HepG2 (cell line): ENCODE results near the gene SLC41A1. TPM values are rescaled to one million over a fixed set of nuclear protein-coding genes. Genes with fewer than 3 reads are reported as not detected.

Source experiments
- GLI4 ChIP-seq: sonication (generic); formaldehyde crosslinking; IDR thresholded peaks from 2 replicates; pipeline ENCODE4 v1.5.1; 2020; ENCODE audit warnings: missing genetic modification reagents, mild to moderate bottlenecking, moderate library complexity, borderline replicate concordance
- HOXA7 ChIP-seq: sonication (generic); formaldehyde crosslinking; IDR thresholded peaks from 2 replicates; pipeline ENCODE4 v1.8.1; 2022; ENCODE audit warnings: mild to moderate bottlenecking, missing genetic modification reagents, moderate library complexity
- JUN ChIP-seq: sonication (generic); formaldehyde crosslinking; IDR thresholded peaks from 2 replicates; pipeline ENCODE4 v1.4.0; 2020; ENCODE audit warnings: mild to moderate bottlenecking, missing genetic modification reagents
- KAT7 ChIP-seq: IDR thresholded peaks from 2 replicates; pipeline ENCODE4 v1.6.1; 2018; ENCODE audit warnings: borderline replicate concordance, missing compliant biosample characterization
- KLF13 ChIP-seq: sonication (generic); formaldehyde crosslinking; IDR thresholded peaks from 2 replicates; pipeline ENCODE4 v1.4.0; 2020; ENCODE audit warnings: mild to moderate bottlenecking, missing genetic modification reagents
- MATR3 ChIP-seq: sonication (generic); formaldehyde crosslinking; IDR thresholded peaks from 2 replicates; pipeline ENCODE4 v1.4.0; 2020; ENCODE audit warnings: missing genetic modification reagents
- MBD4 ChIP-seq: IDR thresholded peaks from 2 replicates; pipeline ENCODE4 v1.6.1; 2012; ENCODE audit warnings: low read length, inconsistent platforms, borderline replicate concordance
- MTF1 ChIP-seq: sonication (generic); formaldehyde crosslinking; IDR thresholded peaks from 2 replicates; pipeline ENCODE4 v1.5.0; 2020; ENCODE audit warnings: missing genetic modification reagents
- NPAS2 ChIP-seq: sonication (generic); formaldehyde crosslinking; IDR thresholded peaks from 2 replicates; pipeline ENCODE4 v1.8.0; 2022; ENCODE audit warnings: mild to moderate bottlenecking, missing genetic modification reagents, borderline replicate concordance
- SRSF4 ChIP-seq: fragments of 200-400 bp; formaldehyde crosslinking; IDR thresholded peaks from one replicate; pipeline ENCODE4 v1.6.1; 2018; ENCODE audit warnings: mild to moderate bottlenecking, low read depth, low read length, moderate library complexity; ENCODE audit not compliant: poor library complexity, severe bottlenecking
- TBL1XR1 ChIP-seq: fragments of 150-350 bp; IDR thresholded peaks from 2 replicates; pipeline ENCODE4 v1.6.1; 2014; ENCODE audit warnings: borderline replicate concordance, low read length; ENCODE audit not compliant: partially characterized antibody
- TGIF2 ChIP-seq: IDR thresholded peaks from 2 replicates; pipeline ENCODE4 v1.6.1; 2016; ENCODE audit warnings: control low read depth, missing compliant biosample characterization
- ZBTB7A ChIP-seq: sonication (generic); formaldehyde crosslinking; IDR thresholded peaks from 2 replicates; pipeline ENCODE4 v1.8.0; 2022; ENCODE audit warnings: mild to moderate bottlenecking, missing genetic modification reagents
- ZNF17 ChIP-seq: sonication (generic); formaldehyde crosslinking; IDR thresholded peaks from 2 replicates; pipeline ENCODE4 v1.5.0; 2020; ENCODE audit warnings: mild to moderate bottlenecking, missing genetic modification reagents
- ZNF33B ChIP-seq: sonication (generic); formaldehyde crosslinking; IDR thresholded peaks from 2 replicates; pipeline ENCODE4 v1.5.1; 2020; ENCODE audit warnings: mild to moderate bottlenecking, missing genetic modification reagents
- ZNF468 ChIP-seq: sonication (generic); formaldehyde crosslinking; IDR thresholded peaks from 2 replicates; pipeline ENCODE4 v1.8.0; 2022; ENCODE audit warnings: mild to moderate bottlenecking, moderate library complexity, missing genetic modification reagents
- ZNF589 ChIP-seq: sonication (generic); formaldehyde crosslinking; conservative IDR thresholded peaks from 2 replicates; pipeline ENCODE4 v1.8.0; 2022; ENCODE audit warnings: mild to moderate bottlenecking, moderate library complexity, missing genetic modification reagents
- polyA plus RNA-seq, 8 experiments: library from polyadenylated mRNA; depleted of rRNA in 3 of 8; stranded (reverse) in 7 of 8; unstranded in 1 of 8; fragments of >200 nt; fragmentation: Illumina TruSeq in 4 of 8; extraction: Trizol in 4 of 8; gene quantifications; 2 replicates each; pipeline versions ENCODE4 v1.2.1 to v1.2.3, GENCODE V29; 2011 to 2016; ENCODE audit warnings: low read depth in 4 of 8, missing spikeins in 1 of 8, mixed read lengths in 1 of 8; ENCODE audit not compliant: insufficient read depth in 1 of 8
- total RNA-seq, 5 experiments: library from RNA; depleted of rRNA; stranded (reverse); fragments of >200 nt; fragmentation: Illumina TruSeq; extraction: Trizol; gene quantifications; 2 replicates each; pipeline ENCODE4 v1.2.3, GENCODE V29; 2016; ENCODE audit warnings: low read depth in 1 of 5
- TF ChIP-seq, protein P1 (sequence below): sonication (generic); formaldehyde crosslinking; IDR thresholded peaks from 2 replicates; pipeline ENCODE4 v1.4.0; 2020; ENCODE audit warnings: missing genetic modification reagents
- TF ChIP-seq, protein P2 (sequence below): IDR thresholded peaks from 2 replicates; pipeline ENCODE4 v1.6.1; 2012; ENCODE audit warnings: low read depth, low read length, improper control_type of control experiment
- TF ChIP-seq, protein P3 (sequence below): sonication (generic); formaldehyde crosslinking; IDR thresholded peaks from 2 replicates; pipeline ENCODE4 v1.5.0; 2020; ENCODE audit warnings: mild to moderate bottlenecking, missing genetic modification reagents, borderline replicate concordance
- TF ChIP-seq, protein P4 (sequence below): sonication (generic); formaldehyde crosslinking; IDR thresholded peaks from 2 replicates; pipeline ENCODE4 v1.4.0; 2020; ENCODE audit warnings: missing genetic modification reagents

Gene SLC41A1
- total and polyA plus RNA-seq, 2 of the 13 experiments (the other 11 are each of a cell fraction or from before 2014, with no cell fraction given) = 2.2 to 4.6 TPM

DNA sequence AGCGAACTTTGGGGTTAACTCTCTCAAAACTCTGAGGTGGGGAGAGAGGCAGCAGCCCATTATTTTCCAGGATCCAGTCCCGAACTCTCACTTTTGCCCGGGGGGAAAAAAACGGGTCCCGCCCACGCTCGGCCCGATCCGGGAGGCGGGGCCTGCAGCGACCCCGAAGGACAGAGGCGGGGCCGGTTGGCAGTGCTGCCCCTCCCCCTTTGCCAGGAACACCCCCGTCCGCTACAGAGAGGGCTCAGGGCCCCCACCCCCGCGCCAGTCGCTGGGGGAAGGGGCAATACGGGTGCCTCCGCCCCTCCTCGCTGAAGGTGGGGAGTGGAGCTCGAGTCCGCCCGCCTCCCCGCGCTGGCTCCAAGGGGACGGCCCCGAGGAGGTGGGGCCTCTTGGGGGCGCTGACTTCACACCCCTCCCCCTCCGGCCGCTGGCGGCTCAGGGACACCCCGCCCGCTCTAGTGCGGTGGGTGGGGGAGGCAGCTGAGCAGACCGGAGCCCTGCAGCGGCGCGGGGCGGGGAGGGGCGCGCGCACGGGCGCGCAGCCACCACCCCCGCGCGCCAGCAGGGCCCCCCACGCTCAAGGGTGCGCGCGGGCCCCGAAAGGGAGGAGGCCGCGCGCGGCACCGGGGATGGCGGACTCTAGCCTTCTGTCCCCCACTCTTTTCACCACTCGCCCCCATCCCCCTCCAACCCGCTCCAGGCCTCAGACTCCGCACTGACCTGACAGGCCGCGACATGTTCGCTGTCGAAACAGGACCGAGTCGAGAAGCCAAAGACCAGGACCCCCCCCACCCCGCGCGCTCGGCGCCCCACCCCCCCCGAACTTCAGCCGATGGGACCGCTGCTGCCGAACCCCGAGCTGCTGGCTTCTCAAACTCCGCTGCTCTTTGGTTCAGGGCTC lies 63.5 kb downstream of the SLC41A1 start (continued):
- TF ChIP-seq, protein P1, sequence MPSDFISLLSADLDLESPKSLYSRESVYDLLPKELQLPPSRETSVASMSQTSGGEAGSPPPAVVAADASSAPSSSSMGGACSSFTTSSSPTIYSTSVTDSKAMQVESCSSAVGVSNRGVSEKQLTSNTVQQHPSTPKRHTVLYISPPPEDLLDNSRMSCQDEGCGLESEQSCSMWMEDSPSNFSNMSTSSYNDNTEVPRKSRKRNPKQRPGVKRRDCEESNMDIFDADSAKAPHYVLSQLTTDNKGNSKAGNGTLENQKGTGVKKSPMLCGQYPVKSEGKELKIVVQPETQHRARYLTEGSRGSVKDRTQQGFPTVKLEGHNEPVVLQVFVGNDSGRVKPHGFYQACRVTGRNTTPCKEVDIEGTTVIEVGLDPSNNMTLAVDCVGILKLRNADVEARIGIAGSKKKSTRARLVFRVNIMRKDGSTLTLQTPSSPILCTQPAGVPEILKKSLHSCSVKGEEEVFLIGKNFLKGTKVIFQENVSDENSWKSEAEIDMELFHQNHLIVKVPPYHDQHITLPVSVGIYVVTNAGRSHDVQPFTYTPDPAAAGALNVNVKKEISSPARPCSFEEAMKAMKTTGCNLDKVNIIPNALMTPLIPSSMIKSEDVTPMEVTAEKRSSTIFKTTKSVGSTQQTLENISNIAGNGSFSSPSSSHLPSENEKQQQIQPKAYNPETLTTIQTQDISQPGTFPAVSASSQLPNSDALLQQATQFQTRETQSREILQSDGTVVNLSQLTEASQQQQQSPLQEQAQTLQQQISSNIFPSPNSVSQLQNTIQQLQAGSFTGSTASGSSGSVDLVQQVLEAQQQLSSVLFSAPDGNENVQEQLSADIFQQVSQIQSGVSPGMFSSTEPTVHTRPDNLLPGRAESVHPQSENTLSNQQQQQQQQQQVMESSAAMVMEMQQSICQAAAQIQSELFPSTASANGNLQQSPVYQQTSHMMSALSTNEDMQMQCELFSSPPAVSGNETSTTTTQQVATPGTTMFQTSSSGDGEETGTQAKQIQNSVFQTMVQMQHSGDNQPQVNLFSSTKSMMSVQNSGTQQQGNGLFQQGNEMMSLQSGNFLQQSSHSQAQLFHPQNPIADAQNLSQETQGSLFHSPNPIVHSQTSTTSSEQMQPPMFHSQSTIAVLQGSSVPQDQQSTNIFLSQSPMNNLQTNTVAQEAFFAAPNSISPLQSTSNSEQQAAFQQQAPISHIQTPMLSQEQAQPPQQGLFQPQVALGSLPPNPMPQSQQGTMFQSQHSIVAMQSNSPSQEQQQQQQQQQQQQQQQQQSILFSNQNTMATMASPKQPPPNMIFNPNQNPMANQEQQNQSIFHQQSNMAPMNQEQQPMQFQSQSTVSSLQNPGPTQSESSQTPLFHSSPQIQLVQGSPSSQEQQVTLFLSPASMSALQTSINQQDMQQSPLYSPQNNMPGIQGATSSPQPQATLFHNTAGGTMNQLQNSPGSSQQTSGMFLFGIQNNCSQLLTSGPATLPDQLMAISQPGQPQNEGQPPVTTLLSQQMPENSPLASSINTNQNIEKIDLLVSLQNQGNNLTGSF = no peak
- no peak for TF ChIP-seq HOXA7 (CRISPR knock-in tag)
- no peak for TF ChIP-seq JUN (CRISPR knock-in tag)
- TF ChIP-seq ZNF589 (CRISPR knock-in tag) = 0 out of 2 replicates have a peak, but pooled peaks have one; percentile 7
- no peak for TF ChIP-seq ZNF33B (CRISPR knock-in tag)
- no peak for TF ChIP-seq NPAS2 (CRISPR knock-in tag)
- TF ChIP-seq, protein P2, sequence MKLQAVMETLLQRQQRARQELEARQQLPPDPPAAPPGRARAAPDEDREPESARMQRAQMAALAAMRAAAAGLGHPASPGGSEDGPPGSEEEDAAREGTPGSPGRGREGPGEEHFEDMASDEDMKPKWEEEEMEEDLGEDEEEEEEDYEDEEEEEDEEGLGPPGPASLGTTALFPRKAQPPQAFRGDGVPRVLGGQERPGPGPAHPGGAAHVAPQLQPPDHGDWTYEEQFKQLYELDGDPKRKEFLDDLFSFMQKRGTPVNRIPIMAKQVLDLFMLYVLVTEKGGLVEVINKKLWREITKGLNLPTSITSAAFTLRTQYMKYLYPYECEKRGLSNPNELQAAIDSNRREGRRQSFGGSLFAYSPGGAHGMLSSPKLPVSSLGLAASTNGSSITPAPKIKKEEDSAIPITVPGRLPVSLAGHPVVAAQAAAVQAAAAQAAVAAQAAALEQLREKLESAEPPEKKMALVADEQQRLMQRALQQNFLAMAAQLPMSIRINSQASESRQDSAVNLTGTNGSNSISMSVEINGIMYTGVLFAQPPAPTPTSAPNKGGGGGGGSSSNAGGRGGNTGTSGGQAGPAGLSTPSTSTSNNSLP = no peak
- TF ChIP-seq ZNF468 = no peak
- TF ChIP-seq TBL1XR1 = no peak
- TF ChIP-seq, protein P3, sequence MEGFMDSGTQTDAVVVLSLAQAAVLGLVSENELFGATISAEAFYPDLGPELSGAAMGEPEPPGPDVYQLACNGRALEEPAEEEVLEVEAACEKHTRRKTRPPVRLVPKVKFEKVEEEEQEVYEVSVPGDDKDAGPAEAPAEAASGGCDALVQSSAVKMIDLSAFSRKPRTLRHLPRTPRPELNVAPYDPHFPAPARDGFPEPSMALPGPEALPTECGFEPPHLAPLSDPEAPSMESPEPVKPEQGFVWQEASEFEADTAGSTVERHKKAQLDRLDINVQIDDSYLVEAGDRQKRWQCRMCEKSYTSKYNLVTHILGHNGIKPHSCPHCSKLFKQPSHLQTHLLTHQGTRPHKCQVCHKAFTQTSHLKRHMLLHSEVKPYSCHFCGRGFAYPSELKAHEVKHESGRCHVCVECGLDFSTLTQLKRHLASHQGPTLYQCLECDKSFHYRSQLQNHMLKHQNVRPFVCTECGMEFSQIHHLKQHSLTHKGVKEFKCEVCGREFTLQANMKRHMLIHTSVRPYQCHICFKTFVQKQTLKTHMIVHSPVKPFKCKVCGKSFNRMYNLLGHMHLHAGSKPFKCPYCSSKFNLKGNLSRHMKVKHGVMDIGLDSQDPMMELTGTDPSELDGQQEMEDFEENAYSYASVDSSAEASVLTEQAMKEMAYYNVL (CRISPR knock-in tag) = no peak
- TF ChIP-seq, protein P4, sequence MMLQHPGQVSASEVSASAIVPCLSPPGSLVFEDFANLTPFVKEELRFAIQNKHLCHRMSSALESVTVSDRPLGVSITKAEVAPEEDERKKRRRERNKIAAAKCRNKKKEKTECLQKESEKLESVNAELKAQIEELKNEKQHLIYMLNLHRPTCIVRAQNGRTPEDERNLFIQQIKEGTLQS (CRISPR knock-in tag) = no peak
- TF ChIP-seq MTF1 = no peak
- no peak for TF ChIP-seq MATR3 (CRISPR knock-in tag)
- TF ChIP-seq MBD4 = no peak
- TF ChIP-seq SRSF4 = no peak
- peak; percentile 23; the same call in 1 of the 2 replicates for TF ChIP-seq KLF13
- no peak for TF ChIP-seq KAT7 (CRISPR knock-in tag)
- no peak for TF ChIP-seq GLI4 (CRISPR knock-in tag)
- peak; percentile 49 for TF ChIP-seq ZBTB7A
- TF ChIP-seq ZNF17 (CRISPR knock-in tag) = no peak
- no peak for TF ChIP-seq TGIF2 (CRISPR knock-in tag)
